Adrenal gland (tissue), 12 donors: Measurements from ENCODE around the gene CNNM2. TPM values are rescaled to one million over a fixed set of nuclear protein-coding genes. Genes with fewer than 3 reads are reported as not detected.

ENCODE experiments used
- DNase-seq, 7 donors: peaks; one replicate each; pipeline ENCODE4 v3.0.0-alpha.2; 2019 to 2020
- H3K27ac ChIP-seq, 5 donors: fragments of 200-600 bp; sonication (generic) in 4 of 5; 1 replicate in 3 of 5; 2 replicates in 2 of 5; pipeline versions ENCODE4 v1.5.1 to v1.8.0; 2016 to 2020; ENCODE audit warnings: mild to moderate bottlenecking in 1 of 5
- H3K27me3 ChIP-seq: fragments of 200-600 bp; 2 replicates; pipeline ENCODE4 v1.8.0; 2021
- H3K36me3 ChIP-seq, 2 donors: fragments of 200-600 bp; replicated peaks in 1 of 2; 1 replicate in 1 of 2; 2 replicates in 1 of 2; pipeline versions ENCODE4 v1.5.1 to v1.8.0; 2018 to 2022
- H3K4me1 ChIP-seq, 2 donors: fragments of 200-600 bp; replicated peaks in 1 of 2; 1 replicate in 1 of 2; 2 replicates in 1 of 2; pipeline versions ENCODE4 v1.5.1 to v1.8.0; 2018 to 2021
- H3K4me3 ChIP-seq, 4 donors: fragments of 200-600 bp; sonication (generic) in 3 of 4; one replicate each; pipeline ENCODE4 v1.5.1; 2016 to 2018
- H3K9me3 ChIP-seq, 3 donors: fragments of 200-600 bp; sonication (generic) in 1 of 3; replicated peaks in 1 of 3; 1 replicate in 2 of 3; 2 replicates in 1 of 3; pipeline versions ENCODE4 v1.5.1 to v1.8.0; 2016 to 2021
- CTCF ChIP-seq, 6 experiments: fragments of 450-650 bp in 4 of 6; fragments of 200-600 bp in 2 of 6; sonication (generic) in 1 of 6; IDR thresholded peaks; 1 replicate in 5 of 6; 2 replicates in 1 of 6; pipeline versions ENCODE4 v1.5.1 to v1.8.0; 2016 to 2021; ENCODE audit warnings: antibody characterized with exemption in 6 of 6, mild to moderate bottlenecking in 2 of 6, moderate library complexity in 1 of 6
- POLR2A ChIP-seq, 2 donors: fragments of 450-650 bp; IDR thresholded peaks; one replicate each; pipeline ENCODE4 v1.6.1; 2017; ENCODE audit warnings: antibody characterized with exemption in 2 of 2, mild to moderate bottlenecking in 2 of 2, moderate library complexity in 1 of 2
- WGBS, 4 donors: extraction: QIAGEN DNeasy Blood & Tissue Kit in 2 of 4; methylation state at CpG; one replicate each; pipeline versions ENCODE4 v1.1.5 to v1.1.7; 2013 to 2017; 5-methylcytosine and 5-hydroxymethylcytosine counted together
- intact Hi-C, 2 donors: fragments of 100-400 bp; cut with DNase I; formaldehyde crosslinking; loops; one replicate each; pipeline versions ENCODE4 v1.14.1 to v1.15.0; 2022 to 2023
- polyA plus RNA-seq, 3 donors: library from polyadenylated mRNA; stranded (reverse); fragments of 200-250 nt in 2 of 3; fragments of 350-450 nt in 1 of 3; fragmentation: Illumina TruSeq in 1 of 3; extraction: RNeasy Lipid Tissue Mini Kit (QIAGEN cat#74804) in 1 of 3; gene quantifications; one replicate each; pipeline ENCODE4 v1.2.3, GENCODE V29; 2013 to 2014
- total RNA-seq, 9 donors: library from RNA; depleted of rRNA in 4 of 9; stranded (reverse); fragments of >200 nt in 4 of 9; fragments of 120-200 nt in 1 of 9; fragmentation: NEBNext Ultra II Directional in 1 of 9; extraction: Animal tissue kit (Norgen Biotek cat#: 25700) in 1 of 9; gene quantifications; one replicate each; pipeline versions ENCODE4 v1.1.0 to v1.2.4, GENCODE V29; 2013 to 2023
- donor health status: healthy with polysubstance abuse.
- donor health status: Bipolar disorder and iron deficiency.
- donor health status: DM: yes; HTN: yes; CAD: no.
- donor health status: DM: no; HTN: no; CAD: no.
- donor health status: DM: no; HTN: no; CAD: no.
- donor health status: DM: yes; HTN: yes; CAD: no.

CNNM2 gene
- total and polyA plus RNA-seq, 12 donors = 5.4 to 52.0 (median 36.6) TPM

DNA sequence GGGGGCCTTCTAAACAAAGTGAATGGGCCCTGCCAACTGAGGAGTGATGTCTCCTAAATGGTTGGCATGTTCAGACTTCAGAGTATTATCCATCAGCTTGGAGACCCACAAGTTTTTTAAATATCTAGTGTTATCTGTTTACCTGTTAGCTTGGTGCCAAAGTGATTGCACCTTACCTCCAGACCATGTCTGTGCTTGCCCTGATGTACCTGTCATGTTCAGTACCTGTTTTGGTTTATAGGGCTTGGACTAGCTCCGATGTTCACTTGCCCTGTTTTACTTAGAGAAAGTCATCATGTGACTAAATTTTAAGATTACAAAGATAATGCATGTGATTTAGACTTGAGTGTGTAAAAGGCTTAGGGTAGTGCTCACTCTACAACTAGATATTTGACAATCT, 67.7 kb downstream of the CNNM2 start:
- Histone ChIP-seq H3K27ac (peak overlapping the region in 3 of 5 donors; percentile 33 to 66 (median 63)), H3K27me3 (no peaks in the 10 kb centered on the region), H3K4me3 (no peak overlapping the region), H3K4me1 (peaks cover 18 to 40% of the 10 kb centered on the region in 2 donors), H3K36me3 (no peaks in the 10 kb centered on the region), H3K9me3 (no peaks in the 10 kb centered on the region)
- TF ChIP-seq POLR2A (IDR thresholded peaks at IDR 0.05) (no peak), CTCF (IDR thresholded peaks at IDR 0.05) (no peak)
- no peak for DNase-seq
- intact Hi-C loops = no loop called here
- 60 to 75% (median 63%) methylated on average over 1 of the region's 1 CpG for WGBS, 4 donors

DNA sequence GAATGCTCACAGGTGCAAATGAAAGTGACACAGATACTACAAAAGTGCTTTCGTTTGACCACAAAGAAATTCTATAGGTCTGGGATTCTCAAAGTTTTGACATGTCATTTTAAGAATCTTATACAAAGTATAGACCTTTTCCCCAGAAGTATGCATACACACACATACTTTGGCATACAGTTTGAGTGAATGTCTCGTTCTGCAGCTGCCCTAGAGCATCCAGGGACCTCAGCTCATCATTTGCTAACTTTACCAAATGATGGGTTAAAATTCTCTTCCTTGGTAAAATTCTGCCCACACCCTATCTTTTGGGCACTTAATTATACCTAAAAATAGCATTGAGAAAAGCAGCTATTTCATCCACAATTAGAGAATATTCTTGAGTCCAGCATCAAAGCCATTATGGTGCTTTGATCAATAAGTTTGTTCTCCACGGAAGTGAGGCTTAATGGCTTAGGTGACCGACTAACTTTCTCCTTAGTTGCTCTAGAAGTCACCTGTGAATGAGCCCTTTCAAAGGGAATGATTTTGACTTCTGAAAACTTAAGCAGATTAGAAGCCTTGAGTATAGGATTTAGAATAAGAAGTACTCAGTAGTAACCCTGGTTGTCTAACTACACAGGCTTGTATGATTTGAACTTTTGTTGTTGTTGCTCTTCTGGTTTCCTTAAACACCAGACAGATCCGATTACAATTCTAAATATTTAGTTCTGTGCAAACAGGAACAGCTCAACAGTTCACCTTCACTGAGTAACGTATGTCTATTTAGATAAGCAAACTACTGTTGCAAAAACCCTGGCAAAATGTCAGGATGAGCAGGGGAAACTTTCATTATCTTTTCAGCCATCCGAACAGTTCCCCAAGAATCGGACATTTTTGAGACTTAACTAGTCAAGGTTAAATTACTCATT, 70.6 kb downstream of the CNNM2 start:
- DNase-seq = peak in 5 of 7 donors; percentile 53 to 76 (median 70)
- no peaks in the 10 kb centered on the region for H3K36me3 ChIP-seq
- H3K9me3 ChIP-seq = no peaks in the 10 kb centered on the region
- no peaks in the 10 kb centered on the region for H3K27me3 ChIP-seq
- peaks cover 13 to 33% of the 10 kb centered on the region in 2 donors for H3K4me1 ChIP-seq
- peak overlapping the region in 1 of 4 donors; percentile 22 for H3K4me3 ChIP-seq
- TF ChIP-seq POLR2A (IDR thresholded peaks at IDR 0.05) (no peak), CTCF (IDR thresholded peaks at IDR 0.05) (no peak)
- H3K27ac ChIP-seq = peak overlapping the region in 4 of 5 donors; percentile 8 to 77 (median 66)
- 35 to 45% (median 41%) methylated on average over 8 of the region's 8 CpGs for WGBS, 4 donors
- intact Hi-C loops = no loop called here

DNA sequence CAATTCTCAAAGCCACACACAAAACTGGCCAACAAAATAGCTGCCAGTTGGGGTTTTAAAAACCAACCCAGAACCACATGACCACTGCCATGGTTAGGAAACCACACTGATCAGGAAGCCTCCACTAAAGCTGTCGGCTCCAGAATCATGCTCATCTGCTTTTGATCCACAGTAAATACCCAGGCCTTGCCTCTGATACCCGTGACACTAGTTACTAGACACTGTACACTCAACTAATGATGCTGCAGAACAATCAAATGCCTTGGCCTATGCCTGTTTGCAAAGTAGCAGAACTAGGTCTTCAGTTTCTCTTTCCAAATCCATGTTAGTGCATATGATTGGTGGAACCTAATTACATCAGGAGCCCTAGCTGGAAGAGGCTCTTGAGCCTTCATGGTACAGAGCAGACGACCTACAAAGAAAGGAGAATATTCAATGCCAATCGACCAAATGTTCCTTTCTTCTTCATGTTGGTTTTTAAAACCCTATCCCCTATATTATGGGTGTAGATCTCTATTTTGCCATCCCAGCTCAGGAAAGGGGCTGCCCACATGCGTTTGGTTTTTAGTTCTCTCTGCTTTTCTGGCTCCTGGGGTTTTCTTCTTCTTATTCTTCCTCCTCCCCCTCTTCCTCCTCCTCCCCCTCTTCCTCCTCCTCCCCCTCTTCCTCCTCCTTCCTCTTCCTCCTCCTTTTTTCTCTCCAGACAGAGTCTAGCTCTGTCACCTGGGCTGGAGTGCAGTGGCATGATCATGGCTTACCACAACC, 76.6 kb downstream of the CNNM2 start:
- no peak for DNase-seq
- WGBS, 4 donors = 82 to 93% (median 85%) methylated on average over 5 of the region's 5 CpGs
- Histone ChIP-seq H3K27ac (no peak overlapping the region), H3K27me3 (no peaks in the 10 kb centered on the region), H3K4me1 (peaks cover 0 to under 1% of the 10 kb centered on the region in 2 donors), H3K9me3 (no peaks in the 10 kb centered on the region), H3K36me3 (no peaks in the 10 kb centered on the region), H3K4me3 (no peak overlapping the region)
- intact Hi-C loops = no loop called here
- TF ChIP-seq CTCF (IDR thresholded peaks at IDR 0.05) = no peak
- no peak for TF ChIP-seq POLR2A (IDR thresholded peaks at IDR 0.05)

- TF ChIP-seq POLR2A (IDR thresholded peaks at IDR 0.05) (no peak), CTCF (IDR thresholded peaks at IDR 0.05) (no peak)
- Histone ChIP-seq H3K4me1 (no peaks in the 10 kb centered on the region), H3K27me3 (no peaks in the 10 kb centered on the region), H3K27ac (no peak overlapping the region), H3K9me3 (no peaks in the 10 kb centered on the region), H3K4me3 (no peak overlapping the region), H3K36me3 (no peaks in the 10 kb centered on the region)
- intact Hi-C loops = no loop called here
- DNase-seq = no peak
These were observed 78.8 kb downstream of the CNNM2 start for GRCh38 chr10:102996876-102997275.
